Medulla oblongata (tissue), 1 donor: Measurements from ENCODE around the gene DIP2B.
"Not testable (repeated sequence)": the region's sequence is repeated elsewhere in the genome, so short reads cannot be mapped to it uniquely, and the experiment has no call there.

ENCODE experiments used
- DNase-seq: peaks from one replicate; pipeline ENCODE4 v3.0.0-alpha.2; 2015; ENCODE audit errors: extremely low spot score

Gene DIP2B

GRCh38 chr12:50518090-50518489 is 13.3 kb downstream of the DIP2B start:
- no peak for DNase-seq

GRCh38 chr12:50519353-50519752 is 14.6 kb downstream of the DIP2B start:
- DNase-seq = no peak

GRCh38 chr12:50520416-50521207 is 15.8 kb downstream of the DIP2B start:
- DNase-seq = no peak

- DNase-seq = not testable (repeated sequence)
These were observed 17.0 kb downstream of the DIP2B start for GRCh38 chr12:50521781-50522180.

GRCh38 chr12:50523772-50524171 is 19.0 kb downstream of the DIP2B start:
- DNase-seq = no peak

GRCh38 chr12:50524621-50525020 is 19.8 kb downstream of the DIP2B start:
- DNase-seq = no peak

- no peak for DNase-seq
These were observed 20.6 kb downstream of the DIP2B start for GRCh38 chr12:50525422-50525821.

GRCh38 chr12:50527359-50527726 is 22.6 kb downstream of the DIP2B start:
- DNase-seq = no peak

GRCh38 chr12:50528800-50529199 is 24.0 kb downstream of the DIP2B start:
- no peak for DNase-seq

- DNase-seq = no peak
These were observed 24.6 kb downstream of the DIP2B start for GRCh38 chr12:50529345-50529744.

GRCh38 chr12:50530532-50530931 is 25.7 kb downstream of the DIP2B start:
- DNase-seq = no peak

- DNase-seq = no peak
These were observed 28.4 kb downstream of the DIP2B start for GRCh38 chr12:50533203-50533584.

- DNase-seq = no peak
These were observed 29.2 kb downstream of the DIP2B start for GRCh38 chr12:50533971-50534370.

GRCh38 chr12:50536831-50537537 is 32.2 kb downstream of the DIP2B start:
- DNase-seq = no peak

- DNase-seq = no peak
These were observed 32.7 kb downstream of the DIP2B start for GRCh38 chr12:50537538-50537919.

GRCh38 chr12:50538182-50538581 is 33.4 kb downstream of the DIP2B start:
- DNase-seq = no peak

- no peak for DNase-seq
These were observed 36.4 kb downstream of the DIP2B start for GRCh38 chr12:50541139-50541538.

- no peak for DNase-seq
These were observed 37.7 kb downstream of the DIP2B start for GRCh38 chr12:50542448-50542847.

GRCh38 chr12:50543188-50543587 is 38.4 kb downstream of the DIP2B start:
- not testable (repeated sequence) for DNase-seq

GRCh38 chr12:50545213-50545612 is 40.4 kb downstream of the DIP2B start:
- DNase-seq = no peak

- DNase-seq = no peak
These were observed 41.0 kb downstream of the DIP2B start for GRCh38 chr12:50545786-50546185.

GRCh38 chr12:50546441-50547318 is 41.9 kb downstream of the DIP2B start:
- DNase-seq = no peak
